AG08395 (cell line): ENCODE data around the gene DECR2.
A peak's percentile ranks its signal among the peaks of the same experiment; 100 is the strongest.

Experiments
- DNase-seq: peaks from one replicate; pipeline ENCODE4 v3.0.0; 2012; ENCODE audit warnings: mixed read lengths, low spot score

The DECR2 gene

DNA sequence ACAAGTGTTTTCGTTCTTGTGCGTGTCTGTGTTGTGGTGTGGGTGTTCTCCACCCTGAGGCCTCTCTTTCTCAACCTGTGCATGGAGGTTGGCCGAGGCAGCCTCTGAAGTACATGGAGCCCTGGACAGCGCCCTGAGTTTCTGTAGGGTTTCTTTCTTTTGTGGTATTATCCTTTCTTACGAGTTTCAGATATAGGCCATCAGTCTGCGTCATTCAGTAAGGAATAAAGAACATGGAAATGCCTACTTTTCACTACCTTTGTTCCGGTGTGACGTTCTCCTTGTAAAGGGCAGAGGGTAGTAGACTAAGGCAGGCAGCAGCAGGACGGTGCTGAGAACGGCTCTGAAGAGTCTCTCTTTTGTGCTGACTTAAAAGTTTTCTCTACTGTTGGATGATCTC, 42.3 kb downstream of the DECR2 start:
- no peak for DNase-seq

DNA sequence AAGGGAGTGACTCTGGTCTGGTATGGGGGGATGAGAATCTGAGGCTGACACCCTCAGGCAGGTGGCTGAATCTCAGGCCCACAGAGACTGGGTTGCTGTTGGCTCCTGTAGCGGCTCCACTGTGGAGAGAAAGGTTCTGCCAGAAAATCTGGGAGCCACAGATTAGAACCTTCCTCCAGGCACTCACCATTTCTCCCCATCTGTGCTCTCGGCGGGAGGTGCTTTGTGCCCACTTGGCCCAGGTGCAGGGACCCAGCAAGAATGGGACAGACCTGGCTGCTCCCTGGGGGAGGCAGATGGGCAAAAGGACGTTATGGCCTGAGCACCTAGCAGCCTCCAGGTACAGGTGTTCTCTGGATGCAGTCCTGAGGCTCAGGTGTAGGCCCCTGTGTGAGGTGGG, 43.9 kb downstream of the DECR2 start:
- no peak for DNase-seq

DNA sequence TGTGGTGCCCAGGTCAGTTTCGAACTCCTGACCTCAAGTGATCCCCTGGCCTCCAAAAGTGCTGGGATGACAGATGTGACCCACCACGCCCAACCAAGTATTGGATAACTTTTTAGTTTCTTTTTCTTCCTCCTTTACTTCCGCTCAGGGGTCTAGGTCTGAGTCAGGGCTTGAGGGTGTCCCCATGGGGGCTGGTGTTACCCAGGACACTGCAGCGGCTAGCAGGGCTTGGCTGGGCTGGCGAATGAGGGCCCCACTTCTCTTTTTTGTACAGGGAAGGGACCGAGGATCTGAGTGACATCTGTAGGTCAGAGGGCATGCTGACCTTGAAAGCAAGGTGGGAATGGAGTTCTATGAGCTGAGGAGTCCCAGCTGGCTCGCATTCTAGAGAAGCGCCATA, 48.7 kb downstream of the DECR2 start:
- no peak for DNase-seq

DNA sequence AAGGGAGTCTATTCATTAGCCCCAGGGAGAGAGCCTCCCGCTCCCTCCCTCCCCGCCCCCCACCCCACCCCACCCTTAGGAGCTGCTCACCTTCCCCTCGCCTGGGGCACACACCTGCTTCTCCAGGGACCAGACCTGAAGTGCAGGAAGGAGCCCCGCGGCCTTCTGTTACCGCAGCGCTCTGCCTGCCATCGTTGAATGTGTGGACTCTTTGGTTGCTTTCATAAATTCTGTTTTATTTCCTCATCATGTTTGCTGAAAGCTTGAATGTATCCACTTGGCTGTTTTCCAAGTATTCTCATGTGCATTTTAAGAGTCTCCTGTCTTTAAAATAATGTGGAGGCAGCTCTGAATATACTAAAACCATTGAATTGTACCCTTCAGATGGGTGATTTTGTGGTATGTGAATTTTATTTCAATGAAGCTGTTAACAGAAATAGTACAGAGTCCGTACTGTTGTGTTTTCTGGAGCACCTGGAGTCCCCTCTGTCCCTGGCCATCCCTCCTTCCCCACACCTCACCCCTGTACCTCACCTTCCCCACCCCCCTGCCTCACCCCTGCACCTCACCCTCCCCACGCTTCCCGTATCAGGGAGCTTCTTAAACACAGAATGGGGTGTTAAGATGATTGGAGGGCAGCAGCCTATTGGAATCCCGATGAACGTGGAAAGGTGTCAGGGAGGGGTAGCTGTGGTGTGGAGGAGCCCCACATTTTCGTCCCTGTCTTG, 49.3 kb downstream of the DECR2 start:
- DNase-seq: no peak

DNA sequence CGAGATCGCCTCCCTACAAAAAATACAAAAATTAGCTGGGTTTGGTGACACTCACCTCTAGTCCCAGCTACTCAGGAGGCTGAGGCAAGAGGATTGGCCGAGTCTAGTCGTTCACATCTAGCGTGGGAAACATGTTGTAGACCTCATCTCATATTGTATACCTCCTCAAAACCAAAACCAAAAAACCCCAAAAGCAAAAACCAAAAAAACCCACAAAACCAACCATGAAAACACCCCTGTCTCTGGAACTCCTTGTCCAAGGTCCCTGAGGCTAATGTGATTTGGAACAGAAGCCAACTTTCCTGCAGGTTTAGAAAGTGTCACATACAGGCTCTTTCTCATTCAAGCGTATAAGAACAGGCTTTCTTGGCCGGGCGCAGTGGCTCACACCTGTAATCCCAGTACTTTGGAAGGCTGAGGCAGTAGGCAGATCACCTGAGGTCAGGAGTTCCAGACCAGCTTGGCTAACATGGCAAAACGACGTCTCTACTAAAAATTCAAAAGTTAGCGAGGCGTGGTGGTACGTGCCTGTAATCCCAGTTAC, 52.8 kb downstream of the DECR2 start:
- DNase-seq: no peak

DNA sequence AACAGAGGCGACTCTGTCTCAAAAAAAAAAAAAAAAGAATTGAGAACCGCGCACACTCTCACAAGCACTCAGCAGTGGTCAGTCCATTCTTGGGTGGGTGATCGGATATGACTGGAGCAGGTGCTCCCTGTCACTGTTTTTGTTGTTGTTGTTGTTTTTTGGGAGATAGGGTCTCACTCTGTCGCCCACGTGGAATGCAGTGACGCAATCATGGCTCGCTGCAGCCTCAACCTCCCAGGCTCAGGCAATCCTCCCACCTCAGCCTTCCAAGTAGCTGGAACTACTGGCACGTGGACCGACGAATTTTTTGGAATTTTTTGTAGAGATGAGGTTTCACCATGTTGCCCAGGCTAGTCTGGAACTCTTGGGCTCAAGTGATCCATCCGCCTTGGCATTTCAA, 53.8 kb downstream of the DECR2 start:
- DNase-seq: no peak

DNA sequence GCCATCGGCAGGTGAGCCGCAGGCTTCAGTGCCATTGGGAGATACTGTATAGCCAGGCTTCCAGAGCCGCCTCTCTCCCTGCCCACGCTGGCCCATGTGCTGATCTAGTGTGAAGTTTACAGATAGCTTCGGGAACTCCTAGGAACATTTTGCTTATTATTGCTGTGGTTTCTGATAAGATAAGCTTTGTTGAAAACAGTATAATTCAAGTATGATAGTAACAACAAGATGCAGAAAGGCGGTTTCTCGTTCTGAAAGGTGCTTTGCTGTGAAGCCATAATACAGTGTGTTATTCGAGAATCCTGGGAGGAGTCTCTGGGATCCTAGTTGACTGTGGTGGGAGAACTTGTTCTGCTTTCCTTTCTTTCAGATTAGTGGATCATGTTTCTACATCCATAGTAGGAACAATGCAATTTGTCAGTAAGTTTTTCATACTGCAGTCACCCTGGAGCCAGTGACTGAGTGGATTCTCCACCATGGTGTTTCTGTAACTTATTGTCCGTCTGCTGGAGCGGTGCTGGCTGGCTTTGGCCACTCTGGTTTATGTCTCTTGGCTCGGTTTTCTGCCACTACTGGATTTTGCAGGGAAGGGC, 55.3 kb downstream of the DECR2 start:
- DNase-seq: peak; percentile 49

DNA sequence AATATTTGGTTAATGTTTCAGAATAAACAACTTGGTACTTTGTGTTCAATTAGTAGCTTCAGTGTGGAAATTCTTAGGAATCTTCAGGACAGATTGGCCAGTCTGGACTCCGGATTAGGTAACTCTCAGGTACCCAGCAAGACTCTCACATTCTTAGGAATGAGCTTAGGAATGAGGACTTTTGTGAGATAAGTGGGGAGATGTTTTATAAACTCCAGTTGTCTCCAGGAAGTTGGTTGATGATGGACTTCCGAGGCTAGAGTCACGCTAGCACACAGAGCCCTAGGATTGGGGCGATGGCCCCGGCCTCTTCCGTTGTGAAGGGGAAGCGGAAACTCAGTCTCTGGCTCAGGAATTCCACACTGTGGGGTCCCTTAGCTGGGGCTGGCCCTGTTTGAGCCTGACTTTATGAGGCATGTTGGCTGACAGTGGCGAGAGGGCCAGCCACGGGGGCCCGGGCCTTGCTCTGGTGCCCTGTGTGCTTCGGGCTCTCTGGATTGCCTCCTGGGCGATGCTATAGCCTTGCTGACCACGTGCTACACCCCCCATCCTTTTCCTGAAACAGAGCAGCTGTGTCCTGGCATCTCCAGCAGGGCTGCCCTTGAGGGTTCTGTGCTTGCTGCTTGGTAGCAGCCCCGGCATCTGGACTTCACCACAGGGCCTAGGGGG, 56.2 kb downstream of the DECR2 start:
- no peak for DNase-seq

DNA sequence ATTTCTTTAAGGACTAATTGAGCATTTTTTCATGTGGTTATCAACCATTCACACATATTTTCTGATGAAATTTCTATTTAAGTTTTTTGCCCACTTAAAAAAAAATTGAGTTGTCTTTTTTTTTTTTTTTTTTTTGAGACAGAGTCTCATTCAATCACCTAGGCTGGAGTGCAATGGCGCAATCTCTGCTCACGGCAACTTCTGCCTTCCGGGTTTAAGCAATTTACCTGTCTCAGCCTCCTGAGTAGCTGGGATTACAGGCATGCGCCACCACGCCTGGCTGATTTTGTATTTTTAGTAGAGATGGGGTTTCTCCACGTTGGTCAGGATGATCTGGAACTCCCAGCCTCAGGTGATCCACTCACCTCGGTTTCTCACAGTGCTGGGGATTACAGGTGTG, 58.1 kb downstream of the DECR2 start:
- DNase-seq: no peak

DNA sequence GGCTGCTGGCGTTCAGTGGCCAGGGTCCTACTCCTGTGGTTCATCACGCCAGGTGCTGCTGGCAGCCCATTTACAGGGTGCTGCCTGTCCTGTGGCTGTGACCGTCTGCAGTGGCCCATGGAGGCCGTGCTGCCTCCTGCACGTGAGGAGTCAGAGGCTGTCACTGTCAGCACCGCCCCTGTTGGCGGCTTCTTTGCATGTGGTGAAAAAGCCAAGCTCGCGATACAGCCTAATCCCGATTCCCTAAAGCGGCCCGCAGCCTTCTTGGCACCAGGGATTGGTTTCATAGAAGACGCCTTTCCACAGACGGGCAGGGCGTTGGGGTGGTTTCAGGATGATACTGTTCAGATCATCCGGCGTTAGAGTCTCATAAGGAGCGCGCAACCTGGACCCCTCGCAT, 59.1 kb downstream of the DECR2 start:
- DNase-seq: no peak
